Right renal pelvis (tissue), 4 donors: Measurements from ENCODE around the gene SLC29A2. TPM values are rescaled to one million over a fixed set of nuclear protein-coding genes. Genes with fewer than 3 reads are reported as not detected.
"Not testable (repeated sequence)": the region's sequence is repeated elsewhere in the genome, so short reads cannot be mapped to it uniquely, and the experiment has no call there.

ENCODE experiments used
- DNase-seq, 4 donors: peaks; one replicate each; pipeline ENCODE4 v3.0.0-alpha.2; 2013; ENCODE audit warnings: low read depth in 4 of 4, low spot score in 3 of 4, missing footprints in 1 of 4
- polyA plus RNA-seq, 4 donors: library from polyadenylated mRNA; unstranded; fragments of 120-200 nt; gene quantifications; one replicate each; pipeline ENCODE4 v1.2.1, GENCODE V29; 2013; ENCODE audit not compliant: insufficient read length in 4 of 4

SLC29A2 gene
- polyA plus RNA-seq, 4 donors = 18.5 to 23.1 (median 20.8) TPM

- not testable (repeated sequence) for DNase-seq
Measured at GRCh38 chr11:66350560-66351235, 20.9 kb downstream of the SLC29A2 start.

GRCh38 chr11:66349084-66349386 lies 22.5 kb downstream of the SLC29A2 start:
- DNase-seq = no peak

GRCh38 chr11:66347425-66348276 lies 23.9 kb downstream of the SLC29A2 start, which contains the start of gene B4GAT1:
B4GAT1 (minus strand) TSS chr11:66347629; CDS start chr11:66347545, 84 bp downstream.
- peak; percentile 87 to 91 (median 89) for DNase-seq

GRCh38 chr11:66346476-66347424 lies 24.8 kb downstream of the SLC29A2 start:
- no peak for DNase-seq

- DNase-seq = no peak
Measured at GRCh38 chr11:66345316-66345649, 26.3 kb downstream of the SLC29A2 start.

GRCh38 chr11:66344550-66345315 lies 26.8 kb downstream of the SLC29A2 start, which contains the start of gene BRMS1:
BRMS1 (minus strand) TSS chr11:66345104; CDS start chr11:66342234, 2,870 bp downstream.
- DNase-seq = peak; percentile 92 to 97 (median 97)

- DNase-seq = no peak
Measured at GRCh38 chr11:66343176-66343575, 28.4 kb downstream of the SLC29A2 start.

GRCh38 chr11:66341502-66342126 lies 29.9 kb downstream of the SLC29A2 start:
- no peak for DNase-seq

- DNase-seq = no peak
Measured at GRCh38 chr11:66340596-66341501, 30.7 kb downstream of the SLC29A2 start.

- DNase-seq = no peak
Measured at GRCh38 chr11:66339686-66340483, 31.7 kb downstream of the SLC29A2 start.

GRCh38 chr11:66339162-66339675 lies 32.3 kb downstream of the SLC29A2 start:
- no peak for DNase-seq

GRCh38 chr11:66338276-66339161 lies 33.0 kb downstream of the SLC29A2 start:
- DNase-seq = no peak

GRCh38 chr11:66337103-66337899 lies 34.3 kb downstream of the SLC29A2 start:
- no peak for DNase-seq

GRCh38 chr11:66336234-66337102 lies 35.1 kb downstream of the SLC29A2 start, which contains the start of gene RIN1:
RIN1 (minus strand) TSS chr11:66336434; CDS start chr11:66336402, 32 bp downstream.
- peak in 1 of 4 donors; percentile 33 for DNase-seq
